Lower leg skin (tissue), 4 donors: ENCODE results near the gene SOX1. TPM values are rescaled to one million over a fixed set of nuclear protein-coding genes. Genes with fewer than 3 reads are reported as not detected.

Experiments
- DNase-seq, 2 donors: peaks; one replicate each; pipeline ENCODE4 v3.0.0-alpha.2; 2019; ENCODE audit warnings: low spot score in 2 of 2
- H3K4me3 ChIP-seq: fragments of 200-600 bp; sonication (generic); 2 replicates; pipeline ENCODE4 v1.5.1; 2017; ENCODE audit warnings: mild to moderate bottlenecking, low read depth; ENCODE audit not compliant: poor library complexity, severe bottlenecking
- CTCF ChIP-seq, 3 donors: fragments of 450-650 bp; IDR thresholded peaks; one replicate each; pipeline ENCODE4 v1.5.1; 2016; ENCODE audit warnings: antibody characterized with exemption in 3 of 3, mild to moderate bottlenecking in 3 of 3, moderate library complexity in 2 of 3
- POLR2A ChIP-seq, 2 donors: fragments of 450-650 bp; IDR thresholded peaks; one replicate each; pipeline ENCODE4 v1.6.1; 2016 to 2017; ENCODE audit warnings: antibody characterized with exemption in 2 of 2, mild to moderate bottlenecking in 1 of 2, moderate library complexity in 1 of 2
- WGBS, 2 donors: methylation state at CpG; one replicate each; pipeline ENCODE4 v1.1.5; 2018; 5-methylcytosine and 5-hydroxymethylcytosine counted together
- intact Hi-C: fragments of 100-400 bp; cut with DNase I; formaldehyde crosslinking; loops from one replicate; pipeline ENCODE4 v1.15.0; 2023; ENCODE audit warnings: low total_unique reads
- total RNA-seq, 4 donors: library from RNA; depleted of rRNA; stranded (reverse); fragments of >200 nt; gene quantifications; one replicate each; pipeline ENCODE4 v1.1.0, GENCODE V29; 2016

SOX1 gene
- total RNA-seq = under 1 TPM in 3 of 4 donors, not detected in 1; 0.10 to 0.29 (median 0.13) TPM

GRCh38 chr13:112067116-112067741, at the start of gene SOX1:
TSS of gene SOX1 (plus strand) at chr13:112067149. CDS start at chr13:112067659, 510 bp downstream.
- intact Hi-C loops = no loop called here
- no peak for DNase-seq
- no peak within 1 kb of the TSS for H3K4me3 ChIP-seq
- TF ChIP-seq POLR2A (IDR thresholded peaks at IDR 0.05) (no peak), CTCF (IDR thresholded peaks at IDR 0.05) (no peak)
- WGBS, 2 donors = 3 to 4% methylated on average over 37 to 60 of the region's 66 CpGs

GRCh38 chr13:112024577-112024976, 42.4 kb upstream of the SOX1 start:
- intact Hi-C loops = no loop called here
- WGBS, 2 donors = 93 to 94% methylated on average over 11 of the region's 11 CpGs
- TF ChIP-seq POLR2A (IDR thresholded peaks at IDR 0.05) (no peak), CTCF (IDR thresholded peaks at IDR 0.05) (no peak)
- H3K4me3 ChIP-seq = no peak overlapping the region
- no peak for DNase-seq

- 71 to 89% methylated on average over 11 of the region's 11 CpGs for WGBS, 2 donors
- intact Hi-C loops = no loop called here
- H3K4me3 ChIP-seq = no peak overlapping the region
- no peak for DNase-seq
- TF ChIP-seq POLR2A (IDR thresholded peaks at IDR 0.05) (no peak), CTCF (IDR thresholded peaks at IDR 0.05) (no peak)
Measured at GRCh38 chr13:112027250-112027649, 39.7 kb upstream of the SOX1 start.

DNA sequence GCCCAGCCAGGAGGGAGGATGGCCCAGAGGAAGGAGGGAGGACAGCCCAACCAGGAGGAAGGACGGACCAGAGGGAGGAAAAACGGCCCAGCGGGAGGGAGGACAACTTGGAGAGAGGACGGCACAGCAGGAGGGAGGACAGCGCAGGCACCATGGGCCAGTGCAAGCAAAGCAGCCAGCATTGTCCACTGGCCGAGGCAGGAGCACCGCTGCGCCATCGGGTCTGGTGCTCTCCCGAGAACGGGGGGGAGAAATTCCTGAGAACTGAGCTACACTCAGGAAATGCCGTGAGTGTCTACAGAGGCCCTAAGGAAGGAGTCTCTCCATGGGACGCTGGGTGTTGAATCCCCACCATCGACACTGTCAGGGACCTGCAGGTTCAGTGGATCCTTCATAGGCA, 38.5 kb upstream of the SOX1 start:
- TF ChIP-seq POLR2A (IDR thresholded peaks at IDR 0.05) = no peak
- TF ChIP-seq CTCF (IDR thresholded peaks at IDR 0.05) = no peak
- DNase-seq = no peak
- H3K4me3 ChIP-seq = no peak overlapping the region
- intact Hi-C loops = no loop called here
- WGBS, 2 donors = 74 to 87% methylated on average over 14 of the region's 14 CpGs

- intact Hi-C loops = no loop called here
Measured at GRCh38 chr13:112029143-112029542, 37.8 kb upstream of the SOX1 start.

More at GRCh38 chr13:112029143-112029542, 37.8 kb upstream of the SOX1 start:
- DNase-seq = no peak
- TF ChIP-seq POLR2A (IDR thresholded peaks at IDR 0.05) = no peak
- TF ChIP-seq CTCF (IDR thresholded peaks at IDR 0.05) = no peak
- WGBS, 2 donors = 90 to 91% methylated on average over 11 of the region's 11 CpGs
- H3K4me3 ChIP-seq = no peak overlapping the region
